Measurements from ENCODE around the gene SAMD10.
"Not testable (repeated sequence)": the region's sequence is repeated elsewhere in the genome, so short reads cannot be mapped to it uniquely, and the experiment has no call there.

SAMD10 gene

GRCh38 chr20:63976980-63977738 is 2.3 kb downstream of the SAMD10 start:
- Histone ChIP-seq H3K27ac (no peak overlapping the region), H3K4me1 (ENCODE audit: control insufficient read depth in 1 of 2, insufficient read depth in 1 of 2, low read depth in 1 of 2, low read length in 1 of 2) (peaks cover 31 to 44% of the 10 kb centered on the region in 2 experiments), H3K4me3 (ENCODE audit: low read depth in 1 of 2, low read length in 1 of 2) (no peak overlapping the region), H3K27me3 (peaks cover 6% of the 10 kb centered on the region), H3K36me3 (no peaks in the 10 kb centered on the region), H3K9me3 (no peaks in the 10 kb centered on the region)
- TF ChIP-seq, protein P1, sequence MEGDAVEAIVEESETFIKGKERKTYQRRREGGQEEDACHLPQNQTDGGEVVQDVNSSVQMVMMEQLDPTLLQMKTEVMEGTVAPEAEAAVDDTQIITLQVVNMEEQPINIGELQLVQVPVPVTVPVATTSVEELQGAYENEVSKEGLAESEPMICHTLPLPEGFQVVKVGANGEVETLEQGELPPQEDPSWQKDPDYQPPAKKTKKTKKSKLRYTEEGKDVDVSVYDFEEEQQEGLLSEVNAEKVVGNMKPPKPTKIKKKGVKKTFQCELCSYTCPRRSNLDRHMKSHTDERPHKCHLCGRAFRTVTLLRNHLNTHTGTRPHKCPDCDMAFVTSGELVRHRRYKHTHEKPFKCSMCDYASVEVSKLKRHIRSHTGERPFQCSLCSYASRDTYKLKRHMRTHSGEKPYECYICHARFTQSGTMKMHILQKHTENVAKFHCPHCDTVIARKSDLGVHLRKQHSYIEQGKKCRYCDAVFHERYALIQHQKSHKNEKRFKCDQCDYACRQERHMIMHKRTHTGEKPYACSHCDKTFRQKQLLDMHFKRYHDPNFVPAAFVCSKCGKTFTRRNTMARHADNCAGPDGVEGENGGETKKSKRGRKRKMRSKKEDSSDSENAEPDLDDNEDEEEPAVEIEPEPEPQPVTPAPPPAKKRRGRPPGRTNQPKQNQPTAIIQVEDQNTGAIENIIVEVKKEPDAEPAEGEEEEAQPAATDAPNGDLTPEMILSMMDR (IDR thresholded peaks at IDR 0.05) = no peak

GRCh38 chr20:63976511-63976910 is 2.9 kb downstream of the SAMD10 start:
- not testable (repeated sequence) for H3K27ac ChIP-seq
- peaks cover 27 to 37% of the 10 kb centered on the region in 2 experiments for H3K4me1 ChIP-seq (ENCODE audit: control insufficient read depth in 1 of 2, insufficient read depth in 1 of 2, low read depth in 1 of 2, low read length in 1 of 2)

DNA sequence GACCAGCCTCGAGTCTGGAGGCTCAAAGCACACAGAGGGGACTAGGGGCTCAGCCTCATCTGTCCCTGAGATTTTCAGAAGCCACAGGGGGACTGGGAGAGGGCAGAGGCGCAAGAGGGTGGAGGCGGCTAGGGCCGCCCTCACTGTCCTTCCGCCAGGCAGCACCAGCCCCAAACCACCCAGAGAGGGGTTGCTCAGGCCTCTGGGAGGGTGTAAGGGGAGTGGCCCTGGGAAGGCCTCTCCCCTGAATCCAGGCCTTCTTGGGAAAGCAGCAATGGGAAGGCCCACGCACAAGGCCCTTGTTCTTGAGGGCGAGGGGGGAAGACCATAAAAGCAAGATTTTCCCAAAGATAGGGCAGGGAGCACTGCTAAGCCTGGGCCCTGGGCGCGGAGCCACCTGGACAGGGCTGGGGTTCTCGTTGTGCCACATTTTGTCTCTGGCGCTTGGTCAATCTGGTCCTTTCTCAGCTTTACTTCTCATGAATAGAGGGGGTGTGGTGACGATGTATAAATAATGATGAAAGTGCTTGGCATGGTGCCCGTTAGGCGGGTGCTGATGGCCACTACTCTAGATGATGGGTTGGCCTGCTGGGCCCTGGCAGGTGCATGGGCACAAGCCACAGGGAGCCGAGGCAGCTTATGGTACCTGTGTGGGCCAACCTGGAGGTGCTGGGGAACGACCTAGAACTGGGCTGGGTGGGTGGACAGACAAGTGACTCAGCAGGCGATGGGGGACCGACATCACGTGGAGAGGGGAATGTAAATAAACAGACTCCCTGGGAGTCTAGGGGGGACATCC is 4.8 kb downstream of the SAMD10 start:
- Histone ChIP-seq H3K4me3 (ENCODE audit: low read depth in 1 of 2, low read length in 1 of 2) (no peak overlapping the region), H3K9me3 (no peaks in the 10 kb centered on the region), H3K27ac (no peak overlapping the region), H3K36me3 (no peaks in the 10 kb centered on the region), H3K4me1 (ENCODE audit: control insufficient read depth in 1 of 2, insufficient read depth in 1 of 2, low read depth in 1 of 2, low read length in 1 of 2) (peaks cover 14 to 26% of the 10 kb centered on the region in 2 experiments), H3K27me3 (peaks cover 25% of the 10 kb centered on the region)
- TF ChIP-seq, protein P1 (IDR thresholded peaks at IDR 0.05) = no peak

More at GRCh38 chr20:63976511-63976910, 2.9 kb downstream of the SAMD10 start:
- H3K36me3 ChIP-seq; H3K4me3 ChIP-seq (ENCODE audit: low read depth in 1 of 2, low read length in 1 of 2); H3K9me3 ChIP-seq; H3K27me3 ChIP-seq: not testable (repeated sequence)

- Histone ChIP-seq H3K9me3 (no peaks in the 10 kb centered on the region), H3K4me1 (ENCODE audit: control insufficient read depth in 1 of 2, insufficient read depth in 1 of 2, low read depth in 1 of 2, low read length in 1 of 2) (peaks cover 13 to 25% of the 10 kb centered on the region in 2 experiments), H3K27me3 (peaks cover 31% of the 10 kb centered on the region), H3K36me3 (no peaks in the 10 kb centered on the region), H3K27ac (no peak overlapping the region), H3K4me3 (ENCODE audit: low read depth in 1 of 2, low read length in 1 of 2) (no peak overlapping the region)
- TF ChIP-seq, protein P1 (IDR thresholded peaks at IDR 0.05) = peak; percentile 92
Observed at GRCh38 chr20:63973636-63974401, 5.6 kb downstream of the SAMD10 start.

- TF ChIP-seq, protein P1 (IDR thresholded peaks at IDR 0.05) = no peak
- no peak overlapping the region for H3K4me3 ChIP-seq (ENCODE audit: low read depth in 1 of 2, low read length in 1 of 2)
- no peak overlapping the region for H3K27ac ChIP-seq
- no peaks in the 10 kb centered on the region for H3K36me3 ChIP-seq
- H3K4me1 ChIP-seq (ENCODE audit: control insufficient read depth in 1 of 2, insufficient read depth in 1 of 2, low read depth in 1 of 2, low read length in 1 of 2) = peaks cover 6 to 18% of the 10 kb centered on the region in 2 experiments
- no peaks in the 10 kb centered on the region for H3K9me3 ChIP-seq
- H3K27me3 ChIP-seq = peaks cover 34% of the 10 kb centered on the region
Observed at GRCh38 chr20:63973160-63973479, 6.3 kb downstream of the SAMD10 start.
